ENCODE measurements around the gene TOM1L1. TPM values are rescaled to one million over a fixed set of nuclear protein-coding genes. Genes with fewer than 3 reads are reported as not detected.

Gene TOM1L1
- total RNA-seq, 2 experiments from 2014 or later, result not detected

- H3K4me3 Mint-ChIP-seq, result no peak overlapping the region
- Histone ChIP-seq H3K27ac (ENCODE audit: low read depth in 1 of 2, low read length in 2 of 2) (no peak overlapping the region), H3K4me1 (ENCODE audit: insufficient read depth, low read length) (no peaks in the 10 kb centered on the region), H3K4me3 (ENCODE audit: low read length) (no peak overlapping the region), H3K36me3 (ENCODE audit: insufficient read depth, low read length) (no peaks in the 10 kb centered on the region), H3K27me3 (ENCODE audit: control insufficient read depth in 1 of 2, insufficient read depth in 2 of 2, low read length in 2 of 2) (no peaks in the 10 kb centered on the region), H3K9me3 (ENCODE audit: control insufficient read depth in 1 of 2, insufficient read depth in 1 of 2, low read length in 2 of 2) (no peaks in the 10 kb centered on the region)
- TF ChIP-seq CTCF (IDR thresholded peaks at IDR 0.05), result no peak
- ATAC-seq (ENCODE audit: poor library complexity) (no peak), DNase-seq (no peak)
- H3K36me3 Mint-ChIP-seq (ENCODE audit: low read depth), result no peaks in the 10 kb centered on the region
- ChIA-PET POLR2A (no interaction called here), CTCF (no interaction called here)
- intact Hi-C loops (cut with DNase I, micrococcal nuclease), result no loop called here
- H3K27ac Mint-ChIP-seq, result no peak overlapping the region
- H3K4me1 Mint-ChIP-seq (ENCODE audit: low read depth), result no peaks in the 10 kb centered on the region
- no peaks in the 10 kb centered on the region for H3K9me3 Mint-ChIP-seq
- H3K27me3 Mint-ChIP-seq, result peaks cover 3% of the 10 kb centered on the region
These were observed 12.4 kb upstream of the TOM1L1 start for GRCh38 chr17:54888254-54888653.

GRCh38 chr17:54888981-54889380 lies 11.7 kb upstream of the TOM1L1 start:
- H3K27ac ChIP-seq (ENCODE audit: low read depth in 1 of 2, low read length in 2 of 2), result no peak overlapping the region
- no peaks in the 10 kb centered on the region for H3K9me3 ChIP-seq (ENCODE audit: control insufficient read depth in 1 of 2, insufficient read depth in 1 of 2, low read length in 2 of 2)
- intact Hi-C loops (cut with DNase I, micrococcal nuclease), result no loop called here
- H3K4me3 ChIP-seq (ENCODE audit: low read length), result no peak overlapping the region
- Mint-ChIP-seq H3K36me3 (ENCODE audit: low read depth) (no peaks in the 10 kb centered on the region), H3K4me1 (ENCODE audit: low read depth) (no peaks in the 10 kb centered on the region), H3K9me3 (no peaks in the 10 kb centered on the region), H3K4me3 (no peak overlapping the region), H3K27ac (no peak overlapping the region), H3K27me3 (peaks cover 10% of the 10 kb centered on the region)
- CTCF ChIA-PET, result no interaction called here
- no peak for ATAC-seq (ENCODE audit: poor library complexity)
- TF ChIP-seq CTCF (IDR thresholded peaks at IDR 0.05), result no peak
- POLR2A ChIA-PET, result no interaction called here
- no peak for DNase-seq
- H3K27me3 ChIP-seq (ENCODE audit: control insufficient read depth in 1 of 2, insufficient read depth in 2 of 2, low read length in 2 of 2), result no peaks in the 10 kb centered on the region
- no peaks in the 10 kb centered on the region for H3K4me1 ChIP-seq (ENCODE audit: insufficient read depth, low read length)
- H3K36me3 ChIP-seq (ENCODE audit: insufficient read depth, low read length), result no peaks in the 10 kb centered on the region

GRCh38 chr17:54891176-54891821 lies 9.4 kb upstream of the TOM1L1 start:
- H3K9me3 Mint-ChIP-seq, result no peaks in the 10 kb centered on the region
- H3K4me1 ChIP-seq (ENCODE audit: insufficient read depth, low read length), result no peaks in the 10 kb centered on the region
- H3K27ac Mint-ChIP-seq, result no peak overlapping the region
- no peaks in the 10 kb centered on the region for H3K36me3 ChIP-seq (ENCODE audit: insufficient read depth, low read length)
- no peak overlapping the region for H3K27ac ChIP-seq (ENCODE audit: low read depth in 1 of 2, low read length in 2 of 2)
- CTCF ChIA-PET, result no interaction called here
- H3K4me3 ChIP-seq (ENCODE audit: low read length), result no peak overlapping the region
- DNase-seq, result no peak
- no peak for TF ChIP-seq CTCF (IDR thresholded peaks at IDR 0.05)
- intact Hi-C loops (cut with DNase I, micrococcal nuclease), result no loop called here
- no peaks in the 10 kb centered on the region for H3K4me1 Mint-ChIP-seq (ENCODE audit: low read depth)
- H3K27me3 ChIP-seq (ENCODE audit: control insufficient read depth in 1 of 2, insufficient read depth in 2 of 2, low read length in 2 of 2), result peaks cover 0 to 5% of the 10 kb centered on the region in 2 experiments
- no peaks in the 10 kb centered on the region for H3K9me3 ChIP-seq (ENCODE audit: control insufficient read depth in 1 of 2, insufficient read depth in 1 of 2, low read length in 2 of 2)
- no peak overlapping the region for H3K4me3 Mint-ChIP-seq
- POLR2A ChIA-PET, result no interaction called here
- no peaks in the 10 kb centered on the region for H3K36me3 Mint-ChIP-seq (ENCODE audit: low read depth)
- H3K27me3 Mint-ChIP-seq, result peaks cover 24% of the 10 kb centered on the region
- no peak for ATAC-seq (ENCODE audit: poor library complexity)
